Measurements from ENCODE around the gene CLASRP.
A peak's percentile ranks its signal among the peaks of the same experiment; 100 is the strongest.

- peak; percentile 66 for TF ChIP-seq CTCF (IDR thresholded peaks at IDR 0.05; ENCODE audit: poor library complexity, severe bottlenecking)
- TF ChIP-seq EZH2 (IDR thresholded peaks at IDR 0.05; ENCODE audit: borderline replicate concordance, insufficient read depth, low read length, poor library complexity, severe bottlenecking): no peak
- TF ChIP-seq REST (IDR thresholded peaks at IDR 0.05; ENCODE audit: borderline replicate concordance): peak; percentile 86
- TF ChIP-seq EP300 (conservative IDR thresholded peaks at IDR 0.05; ENCODE audit: poor library complexity, severe bottlenecking): peak; percentile 53
- TF ChIP-seq RAD21 (conservative IDR thresholded peaks at IDR 0.05): no peak
Measured at GRCh38 chr19:45079063-45079910, 40.4 kb downstream of the CLASRP start, which contains the start of gene GEMIN7.
